GM04504 (cell line): ENCODE results near the gene NCOA6.
"Not testable (repeated sequence)": the region's sequence is repeated elsewhere in the genome, so short reads cannot be mapped to it uniquely, and the experiment has no call there.

Source experiments
- DNase-seq: peaks from one replicate; pipeline ENCODE4 v3.0.0-alpha.2; 2012; ENCODE audit warnings: low read depth

The NCOA6 gene

DNA sequence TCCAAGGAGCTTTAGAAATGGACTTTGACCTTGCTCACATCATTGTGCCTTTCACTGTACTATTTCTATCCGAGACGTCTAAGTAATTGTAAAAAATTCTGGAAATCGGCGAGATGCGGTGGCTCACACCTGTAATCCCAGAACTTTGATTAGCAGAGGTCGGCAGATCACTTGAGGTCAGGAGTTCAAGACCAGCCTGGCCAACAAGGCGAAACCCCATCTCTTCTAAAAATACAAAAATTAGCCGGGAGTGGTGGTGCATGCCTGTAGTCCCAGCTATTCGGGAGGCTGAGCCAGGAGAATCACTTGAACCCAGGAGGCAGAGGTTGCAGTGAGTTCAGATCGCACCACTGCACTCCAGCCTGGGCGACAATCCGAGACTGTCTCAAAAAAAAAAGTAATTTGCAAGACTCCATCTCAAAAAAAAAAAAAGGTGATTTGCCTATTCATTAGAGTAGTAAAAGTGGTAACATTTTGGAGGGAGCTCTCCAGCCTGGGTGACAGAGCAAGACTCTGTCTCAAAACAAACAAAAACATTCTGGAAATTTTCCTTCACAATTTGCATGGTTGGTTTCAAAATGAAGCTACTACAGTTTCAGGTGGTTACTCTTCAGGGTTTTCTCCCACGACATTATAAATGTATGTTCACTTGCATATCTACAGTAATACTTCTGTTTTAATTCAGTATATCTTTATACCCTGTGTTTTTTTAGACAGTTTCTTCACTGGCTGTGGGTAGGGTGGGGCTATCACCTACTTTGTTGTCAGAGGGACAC lies 106.0 kb downstream of the NCOA6 start:
- DNase-seq = not testable (repeated sequence)

DNA sequence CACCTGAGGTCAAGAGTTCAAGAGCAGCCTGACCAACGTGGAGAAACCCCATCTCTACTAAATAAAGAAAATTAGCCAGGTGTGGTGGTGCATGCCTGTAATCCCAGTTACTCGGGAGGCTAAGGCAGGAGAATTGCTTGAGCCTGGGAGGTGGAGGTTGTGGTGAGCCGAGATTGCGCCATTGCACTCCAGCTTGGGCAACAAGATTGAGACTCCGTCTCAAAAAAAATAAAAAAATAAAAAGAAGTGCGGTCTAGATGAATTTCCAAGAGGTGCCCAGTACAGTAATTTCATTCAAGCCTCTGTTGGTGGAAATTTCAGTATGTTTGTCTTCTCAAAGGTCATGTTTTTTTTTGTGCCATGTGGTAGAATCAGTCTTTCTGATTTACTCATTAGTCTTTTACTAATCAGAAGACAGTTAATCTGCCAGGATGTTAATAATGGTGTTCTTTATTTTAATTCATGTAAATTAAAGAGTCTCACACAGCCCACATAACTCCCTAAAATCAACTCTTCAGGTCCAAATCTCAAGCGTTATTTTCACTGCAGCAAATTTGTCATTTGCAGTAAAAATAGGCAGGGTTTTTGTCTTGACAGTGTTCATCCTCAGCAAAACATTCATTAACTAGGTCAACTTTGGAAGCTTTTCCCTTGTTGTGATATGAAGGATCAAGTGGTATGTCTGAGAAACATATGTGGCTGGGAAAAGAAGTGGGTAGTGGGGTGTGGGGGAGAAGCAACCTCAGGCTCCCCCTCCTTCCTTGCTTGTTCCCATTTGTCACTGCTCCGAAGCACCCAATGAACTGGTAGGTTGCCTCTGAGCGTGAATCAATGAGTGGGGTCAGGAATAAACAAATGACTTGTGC lies 108.0 kb downstream of the NCOA6 start:
- no peak for DNase-seq

DNA sequence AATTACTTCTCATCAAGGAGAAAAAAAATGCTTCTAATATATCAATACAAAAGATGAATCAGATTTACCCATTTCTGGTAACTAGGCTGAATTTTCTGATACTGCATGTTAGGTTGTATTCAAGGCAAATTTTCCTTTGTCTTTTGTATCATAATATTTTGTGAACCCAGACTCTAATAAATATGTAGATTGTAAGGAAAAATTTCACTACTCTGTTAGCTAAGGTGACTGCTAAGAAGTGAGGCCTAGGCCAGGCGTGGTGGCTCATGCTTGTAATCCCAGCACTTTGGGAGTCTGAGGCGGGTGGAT lies 108.6 kb downstream of the NCOA6 start:
- no peak for DNase-seq

DNA sequence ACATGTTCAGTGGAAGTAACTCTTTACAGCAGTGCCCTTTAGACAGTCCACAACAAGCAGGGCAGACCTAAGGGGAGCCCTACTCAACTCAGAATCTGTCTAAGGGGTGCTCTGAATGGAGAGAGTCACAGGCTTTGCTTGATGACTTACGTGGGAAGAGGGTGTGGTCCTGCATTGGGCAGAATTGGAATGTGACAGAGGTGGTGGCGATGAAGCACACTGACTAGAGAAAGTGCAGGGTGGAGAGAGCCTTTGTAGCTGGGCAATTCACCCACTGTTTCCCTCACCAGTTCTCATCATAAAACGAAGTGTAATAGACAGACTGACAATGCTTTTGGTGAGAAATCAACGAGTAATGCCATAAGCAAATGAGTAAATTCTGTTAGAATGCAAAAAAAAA lies 110.1 kb downstream of the NCOA6 start:
- DNase-seq = no peak

DNA sequence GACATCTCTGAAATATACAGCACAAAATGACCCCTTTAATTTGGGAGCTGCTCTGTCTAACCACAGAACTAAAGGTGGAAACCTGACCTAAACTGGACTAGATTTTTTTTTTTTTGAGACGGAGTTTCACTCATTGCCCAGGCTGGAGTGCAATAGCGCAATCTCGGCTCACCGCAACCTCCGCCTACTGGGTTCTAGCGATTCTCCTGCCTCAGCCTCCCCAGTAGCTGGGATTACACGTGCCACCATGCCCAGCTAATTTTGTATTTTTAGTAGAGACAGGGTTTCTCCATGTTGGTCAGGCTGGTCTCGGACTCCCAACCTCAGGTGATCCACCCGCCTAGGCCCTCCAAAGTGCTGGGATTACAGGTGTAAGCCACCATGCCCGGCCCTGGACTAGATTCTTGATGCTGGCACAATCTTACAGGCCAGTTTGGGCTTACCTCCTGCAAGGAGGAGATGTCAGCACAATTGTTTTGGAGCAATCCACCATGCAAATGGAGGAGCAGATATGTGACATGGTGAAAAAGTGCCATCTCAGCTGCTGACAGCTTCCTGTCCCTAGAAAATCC lies 111.4 kb downstream of the NCOA6 start:
- DNase-seq = not testable (repeated sequence)

DNA sequence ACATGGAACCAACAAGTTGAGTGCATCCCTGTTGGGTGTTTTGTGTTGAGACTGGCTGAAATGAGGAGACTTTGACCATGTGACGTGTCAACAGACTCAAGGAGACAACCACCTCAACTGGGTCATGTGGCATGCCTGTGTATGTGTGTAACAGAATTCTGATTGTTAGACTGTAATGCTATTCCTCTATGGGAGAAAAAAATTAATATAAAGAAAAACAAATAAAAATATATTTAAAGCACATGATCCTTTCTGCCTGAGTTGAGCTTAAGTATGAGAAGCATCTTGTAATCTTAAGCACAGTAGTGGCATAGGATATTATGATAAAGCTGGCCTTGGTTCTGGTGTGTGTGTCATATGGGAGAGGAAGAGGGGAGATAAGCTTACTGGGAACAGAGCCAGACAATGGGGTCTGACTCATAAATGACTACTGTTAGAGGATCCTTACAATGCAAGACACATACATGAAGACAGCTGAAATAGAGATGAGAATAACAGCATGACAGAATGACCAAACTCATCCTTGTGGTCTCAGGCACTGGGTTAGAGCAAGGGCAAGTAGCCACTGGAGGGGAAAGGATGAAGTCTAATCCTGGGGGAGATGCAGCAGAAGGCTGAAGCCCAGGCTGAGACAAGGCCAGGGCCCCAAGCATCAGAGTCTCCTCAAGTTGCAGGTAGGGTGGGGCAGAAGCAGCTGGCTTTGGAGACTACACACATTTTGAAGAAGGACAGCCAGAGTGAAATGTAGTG lies 112.1 kb downstream of the NCOA6 start:
- peak; percentile 87 for DNase-seq

DNA sequence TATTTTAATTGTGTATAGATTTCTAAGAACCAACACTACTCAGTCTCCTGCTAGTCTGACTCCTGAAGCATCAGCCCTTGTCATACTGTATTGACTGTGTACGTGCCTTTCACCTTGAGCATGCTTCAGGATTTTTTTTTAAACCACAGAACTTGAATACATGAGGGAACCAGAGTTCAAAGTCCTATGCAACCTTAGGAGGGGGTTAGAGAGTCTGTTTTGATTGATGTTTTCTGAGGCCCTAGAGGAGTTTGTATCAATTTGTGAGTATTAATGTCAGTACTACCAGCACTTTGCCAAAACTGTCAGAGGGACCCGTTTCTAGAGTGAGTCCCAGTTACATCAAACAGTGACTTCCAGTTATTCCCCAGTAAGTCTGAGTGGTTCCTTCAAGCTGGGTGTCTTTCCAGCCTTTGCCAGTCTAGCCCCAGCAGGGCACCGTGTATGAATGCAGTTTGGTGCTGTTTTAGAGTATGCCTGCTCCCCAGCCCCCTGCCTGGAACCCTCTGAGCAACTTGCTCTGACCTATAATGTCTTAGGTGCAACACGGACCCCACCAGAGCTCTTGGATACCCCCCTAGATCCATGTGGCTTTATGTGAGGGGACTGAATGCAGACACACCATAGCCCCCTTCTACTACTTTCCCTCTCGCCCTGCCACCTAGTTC lies 112.8 kb downstream of the NCOA6 start:
- DNase-seq = no peak

DNA sequence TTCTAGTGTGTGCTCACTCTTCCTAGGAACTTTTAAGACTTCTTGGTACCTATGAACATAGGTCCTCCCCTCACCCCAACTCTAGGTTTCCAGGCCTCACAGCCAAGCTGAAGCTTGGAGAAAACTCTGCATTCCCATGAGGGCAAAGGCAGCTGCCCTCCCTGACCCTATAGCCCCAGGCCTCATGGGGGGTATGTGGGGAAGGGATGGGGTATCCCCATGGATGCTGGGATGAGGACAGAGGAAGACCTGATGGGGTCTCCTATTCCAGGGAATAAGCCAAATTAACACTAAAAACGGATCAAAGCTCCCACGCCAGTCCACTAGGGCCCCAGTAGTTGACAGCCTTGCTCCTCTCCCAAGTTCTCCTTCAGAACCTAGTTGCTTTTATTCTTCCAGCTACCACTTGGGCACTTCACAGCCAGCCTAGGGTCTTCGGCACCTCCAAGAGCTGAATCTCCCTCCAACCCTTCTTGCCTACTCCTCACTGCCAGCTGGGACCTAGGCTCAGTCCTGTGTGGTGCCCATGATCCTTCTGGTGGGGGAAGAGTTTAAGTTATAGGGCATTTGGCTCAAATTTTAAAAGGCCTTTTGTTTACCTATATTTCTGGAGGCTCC lies 113.5 kb downstream of the NCOA6 start:
- DNase-seq = no peak

DNA sequence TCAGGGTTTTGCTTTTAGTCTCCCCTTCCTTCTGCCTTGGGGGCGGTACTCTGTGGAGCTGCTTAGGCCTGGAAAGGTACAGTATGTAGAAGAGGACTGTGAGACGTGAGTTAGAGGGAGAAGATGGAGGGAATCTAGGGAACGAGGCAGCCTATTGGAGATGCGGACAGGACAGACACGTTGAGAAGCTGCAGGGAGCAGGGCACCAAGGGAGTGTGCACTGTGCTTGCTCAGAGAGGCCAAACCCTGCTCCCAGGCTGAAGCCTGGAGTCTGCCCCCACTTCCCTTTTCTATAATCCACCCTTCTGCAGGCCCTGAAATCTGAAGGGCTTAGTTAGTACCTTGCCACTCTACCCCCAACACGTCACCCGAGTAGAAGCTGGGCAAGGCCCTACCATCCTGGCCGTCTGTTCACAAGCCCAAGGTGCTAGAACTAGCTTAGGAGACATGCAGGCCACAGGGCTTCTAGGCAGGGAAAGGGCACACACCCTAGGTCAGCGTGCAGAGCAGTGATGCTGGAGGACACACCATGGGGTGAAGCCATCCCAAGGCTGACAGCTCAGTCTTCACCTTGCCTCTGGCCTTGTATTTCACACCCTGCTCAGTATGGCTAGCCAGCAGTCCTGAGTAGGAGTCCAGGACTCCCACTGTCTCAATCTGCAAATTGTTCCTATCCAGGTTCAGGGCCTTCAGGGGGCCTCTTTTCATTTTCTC lies 114.4 kb downstream of the NCOA6 start:
- no peak for DNase-seq

DNA sequence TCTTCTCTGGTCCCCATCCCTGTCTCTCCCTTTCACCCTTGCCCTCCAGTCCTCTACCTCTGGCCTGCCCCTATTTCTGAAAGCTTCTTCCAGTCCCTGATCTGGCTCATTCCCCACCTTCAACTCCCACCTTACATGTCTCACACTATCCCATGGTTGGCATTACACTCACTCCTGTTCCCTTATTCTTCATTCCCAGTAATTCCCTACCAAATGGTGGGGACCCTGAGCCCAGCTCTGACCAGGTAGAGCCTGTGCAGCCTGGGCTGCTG lies 114.9 kb downstream of the NCOA6 start:
- DNase-seq = no peak

DNA sequence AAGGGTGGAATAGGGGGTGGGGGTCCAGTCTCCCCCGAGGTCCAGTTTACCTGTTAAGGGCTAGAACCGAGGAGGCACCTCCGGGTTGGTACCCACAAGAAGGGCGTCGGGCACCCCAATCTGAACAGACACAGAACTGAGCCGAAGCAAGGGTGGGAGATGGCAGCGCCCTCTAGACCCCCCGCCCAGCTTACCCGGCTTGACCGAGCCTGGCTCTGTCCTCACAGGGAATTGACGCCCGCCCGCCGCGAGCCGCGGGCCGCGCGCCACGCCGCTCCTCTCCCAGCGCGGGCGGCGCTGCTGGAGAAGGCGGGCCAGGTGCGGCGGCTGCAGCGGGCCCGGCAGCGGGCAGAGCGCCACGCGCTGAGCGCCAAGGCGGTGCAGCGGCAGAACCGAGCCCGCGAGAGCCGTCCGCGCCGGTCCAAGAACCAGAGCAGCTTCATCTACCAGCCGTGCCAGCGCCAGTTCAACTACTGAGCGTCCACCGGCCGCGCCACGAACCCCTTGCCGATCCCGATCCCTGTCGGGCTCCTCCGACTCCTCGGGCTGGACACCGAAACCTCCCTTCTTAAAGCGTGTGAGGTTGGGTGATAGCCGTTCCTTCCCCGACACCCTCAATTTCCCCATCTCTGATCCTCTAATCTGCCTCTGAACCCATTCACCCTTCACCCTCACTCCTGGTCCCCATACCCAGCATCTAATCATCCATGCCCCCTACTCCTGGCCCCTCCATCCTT lies 115.5 kb downstream of the NCOA6 start:
- DNase-seq = no peak

DNA sequence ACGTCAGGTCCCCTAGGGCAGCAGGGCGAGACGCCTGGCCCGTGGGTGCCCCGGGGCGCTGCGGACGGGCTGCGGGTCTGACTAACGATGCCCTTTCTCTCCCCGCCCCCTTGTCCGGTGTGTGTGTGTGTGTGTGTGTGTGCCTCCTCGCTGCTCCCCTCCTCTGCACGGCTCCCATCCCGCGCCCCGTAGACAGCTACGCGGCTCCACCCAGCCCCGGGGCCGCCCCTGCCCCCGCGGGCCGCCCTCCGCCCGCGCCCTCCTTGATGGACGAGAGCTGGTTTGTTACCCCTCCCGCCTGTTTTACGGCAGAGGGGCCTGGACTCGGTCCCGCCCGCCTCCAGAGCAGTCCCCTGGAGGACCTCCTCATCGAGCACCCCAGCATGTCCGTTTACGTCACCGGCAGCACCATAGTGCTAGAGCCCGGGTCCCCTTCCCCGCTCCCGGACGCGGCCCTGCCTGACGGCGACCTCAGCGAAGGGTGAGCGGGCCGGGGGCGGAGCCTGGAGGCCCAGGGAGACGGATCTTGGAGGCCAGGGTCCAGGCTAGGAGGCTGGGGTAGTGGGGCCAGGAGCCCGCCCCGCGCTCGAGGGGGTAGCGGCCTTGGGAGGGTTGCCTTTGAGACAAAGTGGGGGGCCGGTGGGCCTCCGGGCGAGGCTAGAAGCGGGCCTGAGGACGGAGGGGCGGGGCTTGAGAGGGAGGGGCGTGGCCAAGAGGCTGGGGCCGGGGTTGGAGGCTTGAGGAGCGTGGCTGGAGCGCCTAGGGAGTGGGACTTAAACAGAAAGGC lies 116.2 kb downstream of the NCOA6 start:
- peak; percentile 39 for DNase-seq

DNA sequence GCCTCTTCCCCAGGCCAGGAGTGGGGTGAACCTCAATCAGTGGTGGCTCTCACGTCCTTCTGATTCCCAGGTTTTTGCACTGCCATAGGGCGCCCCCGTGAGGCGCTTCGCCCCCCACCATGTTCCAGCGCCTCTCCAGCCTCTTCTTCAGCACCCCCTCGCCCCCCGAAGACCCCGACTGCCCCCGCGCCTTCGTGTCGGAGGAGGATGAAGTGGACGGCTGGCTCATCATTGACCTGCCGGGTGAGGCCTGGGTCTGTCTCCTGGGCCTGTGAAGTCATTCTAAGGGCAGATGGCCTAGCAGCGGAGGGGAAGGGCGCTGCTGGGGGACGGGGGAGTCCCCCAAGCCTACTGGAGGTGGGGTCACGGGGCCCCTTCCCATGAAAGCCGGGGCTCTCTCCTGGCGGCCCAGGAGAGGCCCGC lies 116.8 kb downstream of the NCOA6 start:
- DNase-seq = no peak

DNA sequence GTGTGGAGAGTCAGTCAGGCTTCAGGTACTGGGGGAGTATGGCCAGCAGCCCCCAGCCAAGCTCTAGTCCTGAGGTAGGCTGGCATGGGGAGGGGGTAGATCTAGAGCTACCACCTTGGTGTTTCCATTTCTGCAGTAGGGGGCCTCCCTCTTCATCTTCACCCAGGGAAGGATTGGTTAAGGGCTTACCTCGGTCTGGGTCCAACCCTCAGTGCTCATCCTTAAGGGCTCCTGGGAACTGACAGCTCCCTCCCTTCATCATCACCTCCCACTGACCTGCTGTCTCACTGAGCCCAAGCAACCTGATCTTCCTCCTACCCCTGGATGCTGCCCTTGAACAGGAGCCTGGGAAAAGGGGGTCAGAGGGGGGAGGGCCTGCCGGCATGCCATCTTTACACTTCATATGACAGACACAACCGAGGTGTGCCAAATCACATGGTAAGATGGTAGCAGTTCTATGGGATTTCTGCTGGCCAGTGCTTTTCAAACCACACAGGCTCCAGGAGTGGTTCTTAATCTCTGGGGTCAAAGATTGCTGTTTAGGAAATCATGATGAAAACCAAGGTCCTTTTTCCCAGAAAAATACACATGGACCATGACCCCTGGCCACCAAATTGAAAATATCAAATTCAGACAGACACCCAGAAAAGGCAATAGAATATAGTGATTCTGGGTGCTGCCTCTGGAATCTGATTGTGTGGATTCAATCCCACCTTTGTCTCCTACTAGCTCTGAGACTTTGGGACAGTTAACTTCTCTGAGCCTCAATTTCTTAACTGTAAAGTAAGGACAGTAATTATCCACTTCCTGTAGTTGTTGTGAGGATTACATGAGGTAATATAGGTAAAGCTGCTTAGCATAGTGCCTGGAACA lies 118.3 kb downstream of the NCOA6 start:
- DNase-seq = no peak

DNA sequence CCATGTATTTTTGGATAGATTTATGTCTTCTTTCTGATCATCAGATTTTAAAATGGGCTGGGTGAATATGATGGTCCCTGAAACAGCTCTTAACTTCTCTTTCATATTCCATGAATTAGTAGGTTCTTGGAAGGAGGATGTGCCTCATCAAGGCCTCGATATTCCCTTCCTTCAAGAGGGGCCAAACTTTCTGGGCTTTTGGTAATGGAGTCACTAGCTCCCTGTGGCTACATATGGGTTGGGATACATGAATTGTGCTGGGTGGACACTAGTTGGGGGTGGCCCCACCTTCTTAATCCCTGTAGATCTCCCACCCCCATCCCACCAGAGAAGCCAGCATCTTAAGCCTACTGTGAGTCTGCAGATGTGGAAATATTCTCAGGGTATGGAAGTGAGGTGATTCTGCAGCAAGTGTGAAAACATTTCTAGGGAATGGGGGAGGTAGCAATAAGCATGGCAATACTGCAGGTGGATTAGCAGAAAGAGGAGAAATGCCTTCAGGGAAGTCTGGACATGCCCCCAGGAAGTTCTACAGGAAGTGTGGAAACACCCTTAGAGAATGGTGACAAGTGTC lies 119.1 kb downstream of the NCOA6 start:
- DNase-seq = no peak

DNA sequence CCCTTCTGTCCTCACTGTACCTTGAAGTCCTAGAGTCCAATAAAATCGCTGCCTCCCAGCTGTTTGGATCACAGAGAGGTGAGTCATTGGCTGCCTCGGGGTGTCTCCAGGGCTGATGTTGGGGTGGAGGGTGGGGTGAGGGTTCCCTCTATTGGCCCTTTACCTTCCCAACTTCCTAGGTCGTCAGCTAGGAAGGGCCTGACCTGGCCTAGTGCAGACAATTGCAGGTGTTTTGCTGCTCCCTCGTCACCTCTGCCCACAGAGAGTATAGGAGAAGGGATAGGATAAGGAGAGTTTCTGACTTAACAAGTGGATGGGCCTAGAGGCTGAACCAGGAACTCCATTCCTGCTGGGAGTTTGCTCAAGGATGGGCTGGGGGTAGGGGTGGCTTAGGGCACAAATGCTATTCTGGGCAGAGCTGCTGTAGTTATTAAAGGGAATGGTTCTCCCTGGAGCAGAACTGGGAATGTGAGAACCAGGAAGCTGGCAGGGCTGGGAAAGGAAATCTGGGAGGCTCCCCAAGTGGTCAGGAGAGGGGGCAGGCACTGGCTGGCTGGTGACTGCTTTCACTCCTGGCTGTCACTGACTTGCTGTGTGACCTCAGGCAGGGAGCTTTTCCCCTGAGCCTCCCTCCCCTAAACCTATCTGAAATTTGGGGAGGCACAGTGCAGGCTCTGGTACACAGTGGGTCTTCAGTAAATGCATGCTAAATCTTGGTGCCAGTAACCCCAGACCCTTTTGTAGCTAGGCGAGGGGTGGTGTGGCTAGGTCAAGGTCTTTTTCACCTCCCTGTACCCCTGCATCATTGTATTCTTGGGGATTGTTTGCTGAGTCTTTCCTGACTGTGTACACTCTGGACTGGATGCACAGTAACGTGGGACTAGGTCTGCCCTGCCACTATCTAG lies 119.8 kb downstream of the NCOA6 start:
- no peak for DNase-seq

DNA sequence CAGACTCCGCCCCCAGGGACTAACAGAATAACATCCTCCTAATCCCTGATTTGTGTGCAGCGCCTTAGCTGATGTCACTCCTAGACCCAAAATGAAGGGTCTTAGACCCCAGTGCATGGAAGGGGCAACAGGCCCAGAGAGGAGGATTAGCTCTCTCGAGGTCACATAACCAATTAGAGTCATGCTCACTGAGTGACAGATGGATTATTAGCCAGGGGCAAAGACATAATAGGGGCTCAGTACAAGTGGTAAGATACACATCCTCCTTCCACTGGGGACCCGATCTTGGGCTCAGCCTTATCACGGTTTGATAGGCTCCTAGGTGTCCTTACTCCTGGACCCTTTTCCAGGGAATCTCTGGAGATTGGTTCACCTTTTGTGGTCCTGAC lies 120.4 kb downstream of the NCOA6 start:
- no peak for DNase-seq
